ENCODE data around the gene HBQ1.

GRCh38 chr16:177394-177822 lies 2.9 kb upstream of the HBQ1 start:
- no peak for TF ChIP-seq TCF7L2 (IDR thresholded peaks at IDR 0.05; ENCODE audit: low read depth, low read length)
- TF ChIP-seq CTCF (IDR thresholded peaks at IDR 0.05), result no peak
- TF ChIP-seq POLR2AphosphoS5 (IDR thresholded peaks at IDR 0.05; ENCODE audit: low read depth, low read length), result no peak
- TF ChIP-seq, protein P1, sequence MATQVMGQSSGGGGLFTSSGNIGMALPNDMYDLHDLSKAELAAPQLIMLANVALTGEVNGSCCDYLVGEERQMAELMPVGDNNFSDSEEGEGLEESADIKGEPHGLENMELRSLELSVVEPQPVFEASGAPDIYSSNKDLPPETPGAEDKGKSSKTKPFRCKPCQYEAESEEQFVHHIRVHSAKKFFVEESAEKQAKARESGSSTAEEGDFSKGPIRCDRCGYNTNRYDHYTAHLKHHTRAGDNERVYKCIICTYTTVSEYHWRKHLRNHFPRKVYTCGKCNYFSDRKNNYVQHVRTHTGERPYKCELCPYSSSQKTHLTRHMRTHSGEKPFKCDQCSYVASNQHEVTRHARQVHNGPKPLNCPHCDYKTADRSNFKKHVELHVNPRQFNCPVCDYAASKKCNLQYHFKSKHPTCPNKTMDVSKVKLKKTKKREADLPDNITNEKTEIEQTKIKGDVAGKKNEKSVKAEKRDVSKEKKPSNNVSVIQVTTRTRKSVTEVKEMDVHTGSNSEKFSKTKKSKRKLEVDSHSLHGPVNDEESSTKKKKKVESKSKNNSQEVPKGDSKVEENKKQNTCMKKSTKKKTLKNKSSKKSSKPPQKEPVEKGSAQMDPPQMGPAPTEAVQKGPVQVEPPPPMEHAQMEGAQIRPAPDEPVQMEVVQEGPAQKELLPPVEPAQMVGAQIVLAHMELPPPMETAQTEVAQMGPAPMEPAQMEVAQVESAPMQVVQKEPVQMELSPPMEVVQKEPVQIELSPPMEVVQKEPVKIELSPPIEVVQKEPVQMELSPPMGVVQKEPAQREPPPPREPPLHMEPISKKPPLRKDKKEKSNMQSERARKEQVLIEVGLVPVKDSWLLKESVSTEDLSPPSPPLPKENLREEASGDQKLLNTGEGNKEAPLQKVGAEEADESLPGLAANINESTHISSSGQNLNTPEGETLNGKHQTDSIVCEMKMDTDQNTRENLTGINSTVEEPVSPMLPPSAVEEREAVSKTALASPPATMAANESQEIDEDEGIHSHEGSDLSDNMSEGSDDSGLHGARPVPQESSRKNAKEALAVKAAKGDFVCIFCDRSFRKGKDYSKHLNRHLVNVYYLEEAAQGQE (IDR thresholded peaks at IDR 0.05; ENCODE audit: insufficient read depth in 1 of 2, low read depth in 2 of 2, low read length in 1 of 2), result no peak

Data from Panc1 (cell line).